Nephron progenitor cell (in vitro differentiated cells): Measurements from ENCODE around the gene NECAB2.

ENCODE experiments used
- DNase-seq: peaks from one replicate; pipeline ENCODE4 v3.0.0; 2021
- H3K27ac Mint-ChIP-seq: 2 replicates; pipeline ENCODE4 v1.8.0; 2021; ENCODE audit warnings: mild to moderate bottlenecking, moderate library complexity, mixed read lengths
- H3K27me3 Mint-ChIP-seq: 2 replicates; pipeline ENCODE4 v1.8.0; 2021; ENCODE audit warnings: mild to moderate bottlenecking, low read depth, mixed read lengths; ENCODE audit not compliant: poor library complexity
- H3K36me3 Mint-ChIP-seq: 2 replicates; pipeline ENCODE4 v1.8.0; 2021; ENCODE audit warnings: low read depth, mixed read lengths
- H3K4me1 Mint-ChIP-seq: 2 replicates; pipeline ENCODE4 v1.8.0; 2021; ENCODE audit warnings: mixed read lengths
- H3K4me3 Mint-ChIP-seq: 2 replicates; pipeline ENCODE4 v1.8.0; 2021; ENCODE audit warnings: mild to moderate bottlenecking, moderate library complexity, mixed read lengths
- H3K9me3 Mint-ChIP-seq: 2 replicates; pipeline ENCODE4 v1.8.0; 2021; ENCODE audit warnings: mild to moderate bottlenecking, moderate library complexity, mixed read lengths
- TF ChIP-seq, protein P1 (sequence below): fragments of 200-600 bp; sonication (generic); IDR thresholded peaks from 2 replicates; pipeline ENCODE4 v1.5.0; 2021; ENCODE audit warnings: antibody characterized with exemption

NECAB2 gene

DNA sequence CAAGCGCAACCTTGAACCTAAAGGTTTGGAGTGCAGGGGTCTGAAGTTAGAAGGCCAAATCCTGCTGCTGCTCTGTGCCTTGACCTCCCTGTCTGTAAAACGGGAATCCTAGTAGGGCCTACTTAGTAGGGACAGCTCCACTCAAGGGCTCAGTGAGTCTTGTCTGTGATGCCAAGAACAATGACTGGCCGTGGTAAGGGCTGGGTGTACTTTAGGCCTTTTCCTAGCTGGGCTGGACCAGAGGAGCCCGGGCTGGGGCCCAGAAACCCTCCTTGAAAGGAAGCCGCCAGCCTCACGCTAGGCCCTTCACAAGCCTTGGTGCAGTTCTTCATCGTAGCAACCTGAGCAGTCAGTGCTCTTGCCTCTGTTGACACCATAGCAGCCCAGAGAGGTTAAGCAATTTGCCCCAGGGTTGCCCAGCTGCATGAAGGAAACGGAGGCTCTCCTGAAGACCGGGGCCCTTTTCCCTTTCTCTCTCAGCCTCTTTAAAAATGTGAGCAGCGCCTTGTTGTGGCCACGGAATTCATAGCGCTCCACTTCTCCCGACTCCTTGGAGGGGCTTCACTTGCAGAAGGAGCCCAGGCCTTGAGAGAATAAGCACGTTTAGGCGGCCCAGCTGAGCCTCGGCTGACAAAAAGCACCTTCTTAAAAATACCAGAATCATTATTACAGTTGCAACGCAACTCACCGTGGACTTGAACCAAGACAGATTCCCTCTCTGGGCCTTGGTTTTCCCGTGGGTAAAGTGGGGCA is 4.4 kb downstream of the NECAB2 start:
- no peak overlapping the region for H3K27ac Mint-ChIP-seq
- no peaks in the 10 kb centered on the region for H3K36me3 Mint-ChIP-seq
- H3K4me1 Mint-ChIP-seq: peaks cover 11% of the 10 kb centered on the region
- H3K4me3 Mint-ChIP-seq: no peak overlapping the region
- peaks cover 32% of the 10 kb centered on the region for H3K27me3 Mint-ChIP-seq
- TF ChIP-seq, protein P1, sequence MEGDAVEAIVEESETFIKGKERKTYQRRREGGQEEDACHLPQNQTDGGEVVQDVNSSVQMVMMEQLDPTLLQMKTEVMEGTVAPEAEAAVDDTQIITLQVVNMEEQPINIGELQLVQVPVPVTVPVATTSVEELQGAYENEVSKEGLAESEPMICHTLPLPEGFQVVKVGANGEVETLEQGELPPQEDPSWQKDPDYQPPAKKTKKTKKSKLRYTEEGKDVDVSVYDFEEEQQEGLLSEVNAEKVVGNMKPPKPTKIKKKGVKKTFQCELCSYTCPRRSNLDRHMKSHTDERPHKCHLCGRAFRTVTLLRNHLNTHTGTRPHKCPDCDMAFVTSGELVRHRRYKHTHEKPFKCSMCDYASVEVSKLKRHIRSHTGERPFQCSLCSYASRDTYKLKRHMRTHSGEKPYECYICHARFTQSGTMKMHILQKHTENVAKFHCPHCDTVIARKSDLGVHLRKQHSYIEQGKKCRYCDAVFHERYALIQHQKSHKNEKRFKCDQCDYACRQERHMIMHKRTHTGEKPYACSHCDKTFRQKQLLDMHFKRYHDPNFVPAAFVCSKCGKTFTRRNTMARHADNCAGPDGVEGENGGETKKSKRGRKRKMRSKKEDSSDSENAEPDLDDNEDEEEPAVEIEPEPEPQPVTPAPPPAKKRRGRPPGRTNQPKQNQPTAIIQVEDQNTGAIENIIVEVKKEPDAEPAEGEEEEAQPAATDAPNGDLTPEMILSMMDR: no peak
- no peaks in the 10 kb centered on the region for H3K9me3 Mint-ChIP-seq
- DNase-seq: no peak

DNA sequence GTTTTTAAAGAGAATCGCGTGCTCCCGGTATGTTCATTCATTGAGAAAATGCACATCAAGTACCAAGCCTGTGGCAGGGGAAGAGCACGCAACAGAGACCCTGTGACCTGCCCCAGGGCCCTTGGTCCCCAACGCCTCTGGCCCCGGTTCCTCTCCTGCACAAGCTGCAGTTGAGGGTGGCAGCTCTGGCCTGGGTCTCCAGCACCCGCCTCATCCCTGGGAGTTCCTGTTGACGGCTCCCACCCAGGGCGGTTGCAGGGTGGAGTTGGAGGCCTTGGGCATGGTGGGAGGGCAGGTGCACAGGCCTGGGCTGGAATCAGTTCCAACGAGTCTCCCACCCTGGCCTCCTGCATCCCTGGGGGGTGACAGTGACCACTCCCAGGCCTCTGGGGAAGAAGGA is 5.0 kb downstream of the NECAB2 start:
- Mint-ChIP-seq H3K9me3 (peaks cover 6% of the 10 kb centered on the region), H3K27me3 (peaks cover 28% of the 10 kb centered on the region), H3K4me3 (no peak overlapping the region), H3K27ac (no peak overlapping the region), H3K4me1 (peaks cover 11% of the 10 kb centered on the region), H3K36me3 (peaks cover 4% of the 10 kb centered on the region)
- DNase-seq: no peak
- TF ChIP-seq, protein P1: no peak

DNA sequence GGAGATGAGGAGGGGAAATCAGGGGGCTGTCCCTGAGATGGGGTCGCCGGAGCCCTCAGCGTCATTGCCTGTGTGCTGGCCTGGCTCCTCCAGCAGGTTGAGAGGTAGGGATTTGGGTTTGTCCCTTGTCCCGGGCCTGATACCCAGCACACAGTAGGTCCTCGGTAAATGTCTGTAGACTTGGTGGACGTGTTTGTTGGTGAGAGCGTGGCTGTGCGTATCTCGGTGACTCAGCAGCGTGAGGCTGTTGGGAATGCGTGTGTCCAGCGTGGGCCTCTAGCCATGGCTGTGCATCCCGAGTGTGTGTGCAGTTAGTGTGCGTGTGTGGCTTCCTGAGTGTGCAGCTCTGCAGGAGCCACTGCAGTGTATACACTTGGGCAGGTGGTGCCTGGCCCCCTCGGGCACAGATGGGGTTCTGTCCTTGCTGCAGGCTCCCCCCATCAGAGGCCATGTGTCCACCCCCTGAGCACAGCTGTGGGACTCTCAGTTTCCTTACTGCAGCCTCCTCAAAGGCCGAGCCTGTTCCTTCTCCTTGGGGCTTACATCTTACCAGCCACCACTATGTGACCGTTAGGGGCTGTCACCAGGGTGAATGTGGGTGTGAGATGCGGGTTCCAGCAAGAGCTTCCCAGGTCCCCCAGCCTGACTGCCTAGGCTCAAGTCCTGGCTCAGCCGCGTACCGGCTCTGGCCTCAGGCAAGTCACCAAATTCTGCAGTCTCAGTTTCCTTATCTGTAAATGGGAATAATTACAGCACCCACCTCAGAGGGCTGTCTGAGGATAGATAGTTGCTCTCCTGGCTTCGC is 5.7 kb downstream of the NECAB2 start:
- TF ChIP-seq, protein P1: no peak
- Mint-ChIP-seq H3K36me3 (peaks cover 11% of the 10 kb centered on the region), H3K4me1 (peaks cover 11% of the 10 kb centered on the region), H3K27ac (no peak overlapping the region), H3K27me3 (peaks cover 28% of the 10 kb centered on the region), H3K4me3 (no peak overlapping the region), H3K9me3 (peaks cover 13% of the 10 kb centered on the region)
- DNase-seq: no peak

DNA sequence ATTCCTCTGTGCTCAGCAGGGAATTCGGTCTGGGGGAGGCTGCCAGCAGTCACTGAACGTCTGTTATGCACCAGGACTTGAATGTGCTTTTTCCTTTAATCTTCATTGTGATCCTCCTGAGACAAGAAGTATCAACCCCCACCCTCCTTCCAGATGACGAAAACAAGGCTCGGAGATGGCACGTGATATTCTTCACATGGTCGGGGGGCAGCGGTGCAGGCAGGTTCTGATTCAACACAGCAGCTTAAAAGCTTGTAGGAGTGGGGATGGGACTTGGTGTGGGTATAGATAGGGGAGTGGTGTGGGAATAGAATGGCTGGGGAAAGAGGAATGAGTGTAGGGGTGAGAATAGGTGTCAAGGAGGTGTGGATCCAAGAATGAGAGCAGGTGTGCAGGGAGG is 6.4 kb downstream of the NECAB2 start:
- Mint-ChIP-seq H3K4me3 (no peak overlapping the region), H3K27ac (no peak overlapping the region), H3K36me3 (peaks cover 18% of the 10 kb centered on the region), H3K4me1 (peaks cover 6% of the 10 kb centered on the region), H3K9me3 (peaks cover 20% of the 10 kb centered on the region), H3K27me3 (peaks cover 26% of the 10 kb centered on the region)
- DNase-seq: no peak
- TF ChIP-seq, protein P1: no peak

DNA sequence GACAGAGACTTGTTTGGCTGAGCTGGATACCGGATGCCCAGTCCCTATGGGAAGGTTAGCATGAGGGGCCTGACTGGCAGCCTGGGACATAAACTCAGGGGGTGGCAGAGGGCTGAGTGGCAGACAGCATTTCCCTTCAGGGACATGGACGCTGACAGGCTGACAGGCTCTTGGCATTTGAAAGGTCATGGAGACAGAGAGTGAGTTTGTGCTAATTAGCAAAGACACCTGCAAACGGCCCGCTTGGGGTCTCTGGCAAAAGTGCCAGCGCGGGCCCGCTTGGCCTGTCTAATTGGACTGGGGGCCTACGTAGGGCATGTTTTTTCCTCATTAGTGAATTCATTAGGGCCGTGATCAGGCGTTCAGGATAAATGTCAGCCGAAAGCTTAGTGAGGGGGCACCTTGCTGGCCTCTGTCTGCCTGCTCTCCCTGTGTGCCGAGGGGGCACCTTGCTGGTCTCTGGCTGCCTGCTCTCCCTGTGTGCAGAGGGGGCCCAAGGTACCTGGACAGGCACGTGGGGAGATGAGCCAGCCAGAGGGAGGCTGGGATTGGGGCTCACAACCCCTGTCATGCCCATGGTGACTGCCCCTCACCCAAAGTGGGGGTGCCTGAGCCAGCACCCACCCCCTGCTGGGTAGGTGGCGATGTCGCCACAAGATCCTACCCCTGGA is 7.7 kb downstream of the NECAB2 start:
- Mint-ChIP-seq H3K27me3 (peaks cover 14% of the 10 kb centered on the region), H3K36me3 (peaks cover 22% of the 10 kb centered on the region), H3K4me3 (no peak overlapping the region), H3K4me1 (peaks cover 3% of the 10 kb centered on the region), H3K9me3 (peaks cover 25% of the 10 kb centered on the region), H3K27ac (no peak overlapping the region)
- TF ChIP-seq, protein P1: no peak
- DNase-seq: no peak
